Measurements from ENCODE around the gene RAB22A.
"Not testable (repeated sequence)": the region's sequence is repeated elsewhere in the genome, so short reads cannot be mapped to it uniquely, and the experiment has no call there.

Gene RAB22A

DNA sequence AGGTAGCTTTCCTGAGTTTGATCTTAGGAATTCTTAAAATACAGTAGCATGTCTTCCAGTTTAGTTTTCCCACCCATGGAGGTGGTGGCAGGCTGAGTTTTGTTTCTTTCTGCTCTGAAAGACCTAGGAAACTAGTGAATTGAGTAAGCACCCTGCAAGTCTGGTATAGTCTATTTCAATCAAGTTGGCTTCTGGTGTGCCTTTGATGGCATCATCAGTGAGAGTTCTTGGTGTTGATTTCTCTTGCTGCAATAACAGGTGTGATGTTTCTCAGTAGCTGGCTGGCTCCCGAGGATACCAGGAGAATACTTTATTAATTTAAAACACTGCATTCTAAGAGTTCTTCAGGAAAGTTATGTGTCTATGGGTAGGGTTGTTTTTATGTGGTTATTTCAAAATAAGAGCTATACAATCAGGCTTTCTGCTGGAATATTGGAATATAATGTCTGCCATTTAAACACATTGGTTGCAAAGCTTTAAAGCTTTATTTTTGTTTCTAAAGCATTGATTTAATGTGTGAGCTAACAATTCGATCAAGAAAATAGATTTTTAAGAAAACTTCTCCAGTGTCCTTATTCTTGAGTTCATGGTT lies 98.5 kb downstream of the RAB22A start:
- Histone ChIP-seq H3K27me3 (ENCODE audit: insufficient read depth, poor library complexity, severe bottlenecking) (no peaks in the 10 kb centered on the region), H3K4me3 (replicated peaks; ENCODE audit: insufficient read depth, low read length) (no peak overlapping the region), H3K27ac (replicated peaks) (0 out of 2 replicates have a peak overlapping the region, but pooled peaks have one; percentile 12)
- no peak for DNase-seq (ENCODE audit: low read depth in 1 of 2, low spot score in 1 of 2)
- TF ChIP-seq POLR2AphosphoS5 (IDR thresholded peaks at IDR 0.05; ENCODE audit: low read depth) (no peak), GABPA (IDR thresholded peaks at IDR 0.05; ENCODE audit: low read depth) (no peak), SPI1 (IDR thresholded peaks at IDR 0.05; ENCODE audit: borderline replicate concordance, low read depth) (no peak)
- TF ChIP-seq, protein P1, sequence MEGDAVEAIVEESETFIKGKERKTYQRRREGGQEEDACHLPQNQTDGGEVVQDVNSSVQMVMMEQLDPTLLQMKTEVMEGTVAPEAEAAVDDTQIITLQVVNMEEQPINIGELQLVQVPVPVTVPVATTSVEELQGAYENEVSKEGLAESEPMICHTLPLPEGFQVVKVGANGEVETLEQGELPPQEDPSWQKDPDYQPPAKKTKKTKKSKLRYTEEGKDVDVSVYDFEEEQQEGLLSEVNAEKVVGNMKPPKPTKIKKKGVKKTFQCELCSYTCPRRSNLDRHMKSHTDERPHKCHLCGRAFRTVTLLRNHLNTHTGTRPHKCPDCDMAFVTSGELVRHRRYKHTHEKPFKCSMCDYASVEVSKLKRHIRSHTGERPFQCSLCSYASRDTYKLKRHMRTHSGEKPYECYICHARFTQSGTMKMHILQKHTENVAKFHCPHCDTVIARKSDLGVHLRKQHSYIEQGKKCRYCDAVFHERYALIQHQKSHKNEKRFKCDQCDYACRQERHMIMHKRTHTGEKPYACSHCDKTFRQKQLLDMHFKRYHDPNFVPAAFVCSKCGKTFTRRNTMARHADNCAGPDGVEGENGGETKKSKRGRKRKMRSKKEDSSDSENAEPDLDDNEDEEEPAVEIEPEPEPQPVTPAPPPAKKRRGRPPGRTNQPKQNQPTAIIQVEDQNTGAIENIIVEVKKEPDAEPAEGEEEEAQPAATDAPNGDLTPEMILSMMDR (IDR thresholded peaks at IDR 0.05; ENCODE audit: insufficient read depth, low read length) = no peak
- TF ChIP-seq, protein P2, sequence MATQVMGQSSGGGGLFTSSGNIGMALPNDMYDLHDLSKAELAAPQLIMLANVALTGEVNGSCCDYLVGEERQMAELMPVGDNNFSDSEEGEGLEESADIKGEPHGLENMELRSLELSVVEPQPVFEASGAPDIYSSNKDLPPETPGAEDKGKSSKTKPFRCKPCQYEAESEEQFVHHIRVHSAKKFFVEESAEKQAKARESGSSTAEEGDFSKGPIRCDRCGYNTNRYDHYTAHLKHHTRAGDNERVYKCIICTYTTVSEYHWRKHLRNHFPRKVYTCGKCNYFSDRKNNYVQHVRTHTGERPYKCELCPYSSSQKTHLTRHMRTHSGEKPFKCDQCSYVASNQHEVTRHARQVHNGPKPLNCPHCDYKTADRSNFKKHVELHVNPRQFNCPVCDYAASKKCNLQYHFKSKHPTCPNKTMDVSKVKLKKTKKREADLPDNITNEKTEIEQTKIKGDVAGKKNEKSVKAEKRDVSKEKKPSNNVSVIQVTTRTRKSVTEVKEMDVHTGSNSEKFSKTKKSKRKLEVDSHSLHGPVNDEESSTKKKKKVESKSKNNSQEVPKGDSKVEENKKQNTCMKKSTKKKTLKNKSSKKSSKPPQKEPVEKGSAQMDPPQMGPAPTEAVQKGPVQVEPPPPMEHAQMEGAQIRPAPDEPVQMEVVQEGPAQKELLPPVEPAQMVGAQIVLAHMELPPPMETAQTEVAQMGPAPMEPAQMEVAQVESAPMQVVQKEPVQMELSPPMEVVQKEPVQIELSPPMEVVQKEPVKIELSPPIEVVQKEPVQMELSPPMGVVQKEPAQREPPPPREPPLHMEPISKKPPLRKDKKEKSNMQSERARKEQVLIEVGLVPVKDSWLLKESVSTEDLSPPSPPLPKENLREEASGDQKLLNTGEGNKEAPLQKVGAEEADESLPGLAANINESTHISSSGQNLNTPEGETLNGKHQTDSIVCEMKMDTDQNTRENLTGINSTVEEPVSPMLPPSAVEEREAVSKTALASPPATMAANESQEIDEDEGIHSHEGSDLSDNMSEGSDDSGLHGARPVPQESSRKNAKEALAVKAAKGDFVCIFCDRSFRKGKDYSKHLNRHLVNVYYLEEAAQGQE (IDR thresholded peaks at IDR 0.05; ENCODE audit: insufficient replicate concordance, low read depth) = no peak

DNA sequence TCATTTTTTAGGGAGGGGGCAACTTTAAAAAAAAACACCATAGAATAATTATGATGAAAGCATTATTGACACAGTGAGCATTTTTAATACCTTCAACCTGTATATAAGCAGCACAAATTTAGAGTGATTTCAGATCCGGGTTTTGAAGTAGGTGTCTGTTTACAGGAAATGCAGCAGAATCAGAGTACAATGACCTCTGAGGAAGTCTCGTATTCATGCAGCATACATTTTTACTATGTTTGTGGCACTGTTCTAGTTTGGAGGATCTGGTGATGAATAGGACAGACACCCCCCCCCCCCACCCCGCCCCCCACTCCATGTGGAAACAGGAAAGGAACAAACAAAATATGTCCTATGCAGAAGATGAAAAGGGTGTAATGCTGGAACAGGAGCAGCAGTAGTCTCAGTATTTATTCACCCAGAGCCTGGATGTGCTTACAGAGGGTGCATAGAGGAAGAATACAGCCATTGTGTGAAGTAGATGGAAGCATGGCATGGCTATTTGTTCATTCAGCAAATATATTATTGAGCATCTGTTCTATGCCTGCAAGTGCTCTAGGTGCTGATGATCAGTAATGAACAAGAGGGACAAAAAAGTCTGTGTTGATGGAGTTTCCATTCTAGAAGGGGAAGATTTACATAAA lies 99.2 kb downstream of the RAB22A start:
- TF ChIP-seq SPI1 (IDR thresholded peaks at IDR 0.05; ENCODE audit: borderline replicate concordance, low read depth) (no peak), POLR2AphosphoS5 (IDR thresholded peaks at IDR 0.05; ENCODE audit: low read depth) (no peak), GABPA (IDR thresholded peaks at IDR 0.05; ENCODE audit: low read depth) (no peak)
- TF ChIP-seq, protein P2 (IDR thresholded peaks at IDR 0.05; ENCODE audit: insufficient replicate concordance, low read depth) = no peak
- TF ChIP-seq, protein P1 (IDR thresholded peaks at IDR 0.05; ENCODE audit: insufficient read depth, low read length) = no peak
- H3K4me3 ChIP-seq (replicated peaks; ENCODE audit: insufficient read depth, low read length) = no peak overlapping the region
- no peaks in the 10 kb centered on the region for H3K27me3 ChIP-seq (ENCODE audit: insufficient read depth, poor library complexity, severe bottlenecking)
- DNase-seq (ENCODE audit: low read depth in 1 of 2, low spot score in 1 of 2) = no peak
- H3K27ac ChIP-seq (replicated peaks) = no peak overlapping the region

DNA sequence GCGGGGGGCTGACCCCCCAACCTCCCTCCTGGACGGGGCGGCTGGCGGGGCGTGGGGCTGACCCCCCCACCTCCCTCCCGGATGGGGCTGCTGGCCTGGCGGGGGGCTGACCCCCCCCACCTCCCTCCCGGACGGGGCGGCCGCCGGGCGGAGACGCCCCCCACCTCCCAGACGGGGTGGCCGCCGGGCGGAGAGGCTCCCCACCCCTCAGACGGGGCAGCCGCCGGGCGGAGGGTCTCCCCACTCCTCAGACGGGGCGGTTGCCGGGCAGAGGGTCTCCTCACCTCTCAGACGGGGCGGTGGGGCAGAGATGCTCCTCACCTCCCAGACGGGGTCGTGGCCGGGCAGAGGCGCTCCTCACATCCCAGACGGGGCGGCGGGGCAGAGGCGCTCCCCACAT lies 104.7 kb downstream of the RAB22A start:
- not testable (repeated sequence) for H3K27me3 ChIP-seq (ENCODE audit: insufficient read depth, poor library complexity, severe bottlenecking); DNase-seq (ENCODE audit: low read depth in 1 of 2, low spot score in 1 of 2); H3K4me3 ChIP-seq (replicated peaks; ENCODE audit: insufficient read depth, low read length); H3K27ac ChIP-seq (replicated peaks)

DNA sequence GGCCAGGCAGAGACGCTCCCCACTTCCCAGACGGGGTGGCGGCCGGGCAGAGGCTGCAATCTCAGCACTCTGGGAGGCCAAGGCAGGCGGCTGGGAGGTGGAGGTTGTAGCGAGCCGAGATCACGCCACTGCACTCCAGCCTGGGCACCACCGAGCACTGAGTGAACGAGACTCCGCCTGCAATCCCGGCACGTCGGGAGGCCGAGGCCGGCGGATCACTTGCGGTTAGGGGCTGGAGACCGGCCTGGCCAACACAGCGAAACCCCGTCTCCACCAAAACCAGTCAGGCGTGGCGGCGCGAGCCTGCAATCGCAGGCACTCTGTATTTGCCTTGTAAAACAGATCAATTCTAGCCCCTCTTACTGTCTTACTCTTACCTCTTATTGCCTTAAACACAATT lies 105.3 kb downstream of the RAB22A start:
- not testable (repeated sequence) for H3K4me3 ChIP-seq (replicated peaks; ENCODE audit: insufficient read depth, low read length); DNase-seq (ENCODE audit: low read depth in 1 of 2, low spot score in 1 of 2); H3K27ac ChIP-seq (replicated peaks); H3K27me3 ChIP-seq (ENCODE audit: insufficient read depth, poor library complexity, severe bottlenecking)

DNA sequence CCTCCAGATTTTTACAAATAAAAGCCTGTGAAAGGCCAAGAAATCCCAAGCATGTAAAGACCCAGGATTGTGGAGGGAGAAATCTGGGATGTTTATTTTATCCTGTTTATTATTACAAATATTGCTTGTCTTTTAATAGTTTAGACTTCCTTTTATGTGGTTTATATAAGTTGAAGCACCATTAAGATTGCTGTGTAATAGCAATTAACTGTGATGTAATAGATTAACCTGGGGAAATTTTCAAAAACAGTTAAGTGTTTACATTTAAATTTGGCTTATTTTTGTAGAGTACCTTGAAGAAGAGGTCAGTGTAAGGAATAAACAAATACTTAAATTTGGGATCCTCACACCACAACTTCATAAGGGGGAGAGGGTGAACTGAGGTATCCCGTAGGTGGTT lies 106.5 kb downstream of the RAB22A start:
- Histone ChIP-seq H3K4me3 (replicated peaks; ENCODE audit: insufficient read depth, low read length) (no peak overlapping the region), H3K27ac (replicated peaks) (no peak overlapping the region), H3K27me3 (ENCODE audit: insufficient read depth, poor library complexity, severe bottlenecking) (no peaks in the 10 kb centered on the region)
- TF ChIP-seq, protein P2 (IDR thresholded peaks at IDR 0.05; ENCODE audit: insufficient replicate concordance, low read depth) = no peak
- TF ChIP-seq, protein P1 (IDR thresholded peaks at IDR 0.05; ENCODE audit: insufficient read depth, low read length) = no peak
- TF ChIP-seq POLR2AphosphoS5 (IDR thresholded peaks at IDR 0.05; ENCODE audit: low read depth) = no peak
- no peak for TF ChIP-seq GABPA (IDR thresholded peaks at IDR 0.05; ENCODE audit: low read depth)
- no peak for TF ChIP-seq SPI1 (IDR thresholded peaks at IDR 0.05; ENCODE audit: borderline replicate concordance, low read depth)
- no peak for DNase-seq (ENCODE audit: low read depth in 1 of 2, low spot score in 1 of 2)
